CD14-positive monocyte (primary cell): ENCODE results near the gene SEMA6B. TPM values are rescaled to one million over a fixed set of nuclear protein-coding genes. Genes with fewer than 3 reads are reported as not detected.

ENCODE experiments used
- DNase-seq, 3 donors: peaks; one replicate each; pipeline ENCODE4 v3.0.0-alpha.2; 2011 to 2022
- H2AFZ ChIP-seq: 2 replicates; pipeline ENCODE4 v1.6.0; 2012; ENCODE audit warnings: mild to moderate bottlenecking, low read depth, low read length, inconsistent platforms; ENCODE audit not compliant: insufficient read depth, poor library complexity, severe bottlenecking
- H3K27ac ChIP-seq, 2 donors: 1 replicate in 1 of 2; 2 replicates in 1 of 2; pipeline ENCODE4 v1.5.1; 2012 to 2013; ENCODE audit warnings: low read length in 2 of 2, control low read depth in 1 of 2, inconsistent platforms in 1 of 2, low read depth in 1 of 2, mild to moderate bottlenecking in 1 of 2
- H3K27me3 ChIP-seq, 2 donors: one replicate each; pipeline versions ENCODE4 v1.6.0 to v1.6.1; 2011 to 2013; ENCODE audit warnings: low read length in 2 of 2; ENCODE audit not compliant: control insufficient read depth in 2 of 2, insufficient read depth in 2 of 2
- H3K36me3 ChIP-seq, 2 donors: replicated peaks in 1 of 2; 1 replicate in 1 of 2; 2 replicates in 1 of 2; pipeline versions ENCODE4 v1.5.1 to v1.6.1; 2012 to 2013; ENCODE audit warnings: low read length in 2 of 2, control low read depth in 1 of 2, inconsistent platforms in 1 of 2, mild to moderate bottlenecking in 1 of 2; ENCODE audit not compliant: insufficient read depth in 2 of 2, control insufficient read depth in 1 of 2
- H3K4me1 ChIP-seq, 2 donors: 1 replicate in 1 of 2; 2 replicates in 1 of 2; pipeline versions ENCODE4 v1.5.1 to v1.6.1; 2012 to 2013; ENCODE audit warnings: low read length in 2 of 2, control low read depth in 1 of 2, inconsistent platforms in 1 of 2, mild to moderate bottlenecking in 1 of 2, moderate library complexity in 1 of 2; ENCODE audit not compliant: insufficient read depth in 2 of 2, control insufficient read depth in 1 of 2
- H3K4me2 ChIP-seq: replicated peaks from 2 replicates; pipeline ENCODE3; 2012; ENCODE audit warnings: low read length, moderate library complexity, mild to moderate bottlenecking; ENCODE audit not compliant: poor library complexity, severe bottlenecking; ENCODE audit errors: extremely low read depth
- H3K4me3 ChIP-seq, 3 experiments: fragments of 200-600 bp in 1 of 3; sonication (generic) in 1 of 3; replicated peaks in 1 of 3; 1 replicate in 2 of 3; 2 replicates in 1 of 3; pipeline ENCODE4 v1.5.1; 2011 to 2013; ENCODE audit warnings: low read length in 3 of 3, mild to moderate bottlenecking in 3 of 3, control low read depth in 2 of 3, low read depth in 2 of 3, inconsistent platforms in 1 of 3, moderate library complexity in 1 of 3
- H3K79me2 ChIP-seq: 2 replicates; pipeline ENCODE4 v1.6.0; 2012; ENCODE audit warnings: mild to moderate bottlenecking, control low read depth, inconsistent platforms, low read length, moderate library complexity; ENCODE audit not compliant: insufficient read depth
- H3K9ac ChIP-seq: 2 replicates; pipeline ENCODE4 v1.6.0; 2017; ENCODE audit warnings: low read length, mild to moderate bottlenecking; ENCODE audit not compliant: insufficient read depth, poor library complexity, severe bottlenecking
- H3K9me3 ChIP-seq, 2 donors: replicated peaks in 1 of 2; 1 replicate in 1 of 2; 2 replicates in 1 of 2; pipeline versions ENCODE4 v1.5.1 to v1.6.1; 2012 to 2013; ENCODE audit warnings: low read length in 2 of 2, control low read depth in 1 of 2; ENCODE audit not compliant: control insufficient read depth in 1 of 2, insufficient read depth in 1 of 2
- H4K20me1 ChIP-seq: 2 replicates; pipeline ENCODE4 v1.6.0; 2012; ENCODE audit warnings: mild to moderate bottlenecking, low read length, control low read depth, moderate library complexity; ENCODE audit not compliant: insufficient read depth
- H3K27ac Mint-ChIP-seq, 7 donors: one replicate each; pipeline ENCODE4 v1.8.0; 2020; ENCODE audit warnings: mild to moderate bottlenecking in 7 of 7, mixed read lengths in 7 of 7, moderate library complexity in 6 of 7, inconsistent platforms in 2 of 7
- H3K27me3 Mint-ChIP-seq, 3 donors: one replicate each; pipeline ENCODE4 v1.8.0; 2021 to 2022; ENCODE audit warnings: low read depth in 3 of 3, mild to moderate bottlenecking in 3 of 3, mixed read lengths in 3 of 3, moderate library complexity in 3 of 3, inconsistent platforms in 1 of 3
- H3K36me3 Mint-ChIP-seq, 2 donors: one replicate each; pipeline ENCODE4 v1.8.0; 2020; ENCODE audit warnings: mixed read lengths in 2 of 2, inconsistent platforms in 1 of 2, mild to moderate bottlenecking in 1 of 2
- H3K4me1 Mint-ChIP-seq: one replicate; pipeline ENCODE4 v1.8.0; 2020; ENCODE audit warnings: mild to moderate bottlenecking, mixed read lengths
- H3K4me3 Mint-ChIP-seq, 2 donors: one replicate each; pipeline ENCODE4 v1.8.0; 2020; ENCODE audit warnings: mild to moderate bottlenecking in 2 of 2, mixed read lengths in 2 of 2, moderate library complexity in 1 of 2
- H3K9me3 Mint-ChIP-seq, 7 donors: one replicate each; pipeline ENCODE4 v1.8.0; 2020 to 2022; ENCODE audit warnings: mixed read lengths in 7 of 7, mild to moderate bottlenecking in 6 of 7, moderate library complexity in 6 of 7, inconsistent platforms in 2 of 7
- WGBS: methylation state at CpG from one replicate; pipeline ENCODE4 v1.1.5; 2013; ENCODE audit warnings: missing lambda C conversion rate; ENCODE audit not compliant: insufficient coverage; 5-methylcytosine and 5-hydroxymethylcytosine counted together
- intact Hi-C, 2 donors: fragments of 100-400 bp; cut with micrococcal nuclease; formaldehyde crosslinking; loops; one replicate each; pipeline versions ENCODE4 v1.15.0 to v1.15.1; 2023
- polyA plus RNA-seq, 3 donors: library from polyadenylated mRNA; depleted of rRNA in 1 of 3; unstranded in 2 of 3; stranded (reverse) in 1 of 3; fragments of 300-500 nt in 2 of 3; fragments of >200 nt in 1 of 3; fragmentation: Illumina TruSeq in 2 of 3; gene quantifications; 1 replicate in 2 of 3; 2 replicates in 1 of 3; pipeline ENCODE4 v1.2.3, GENCODE V29; 2012 to 2021
- TF ChIP-seq, protein P1 (sequence below): fragments of 200-600 bp; IDR thresholded peaks from one replicate; pipeline ENCODE4 v1.8.0; 2022; ENCODE audit warnings: antibody characterized with exemption, mild to moderate bottlenecking

The SEMA6B gene
- polyA plus RNA-seq, 3 donors: 0.12 to 1.6 (median 0.87) TPM

DNA sequence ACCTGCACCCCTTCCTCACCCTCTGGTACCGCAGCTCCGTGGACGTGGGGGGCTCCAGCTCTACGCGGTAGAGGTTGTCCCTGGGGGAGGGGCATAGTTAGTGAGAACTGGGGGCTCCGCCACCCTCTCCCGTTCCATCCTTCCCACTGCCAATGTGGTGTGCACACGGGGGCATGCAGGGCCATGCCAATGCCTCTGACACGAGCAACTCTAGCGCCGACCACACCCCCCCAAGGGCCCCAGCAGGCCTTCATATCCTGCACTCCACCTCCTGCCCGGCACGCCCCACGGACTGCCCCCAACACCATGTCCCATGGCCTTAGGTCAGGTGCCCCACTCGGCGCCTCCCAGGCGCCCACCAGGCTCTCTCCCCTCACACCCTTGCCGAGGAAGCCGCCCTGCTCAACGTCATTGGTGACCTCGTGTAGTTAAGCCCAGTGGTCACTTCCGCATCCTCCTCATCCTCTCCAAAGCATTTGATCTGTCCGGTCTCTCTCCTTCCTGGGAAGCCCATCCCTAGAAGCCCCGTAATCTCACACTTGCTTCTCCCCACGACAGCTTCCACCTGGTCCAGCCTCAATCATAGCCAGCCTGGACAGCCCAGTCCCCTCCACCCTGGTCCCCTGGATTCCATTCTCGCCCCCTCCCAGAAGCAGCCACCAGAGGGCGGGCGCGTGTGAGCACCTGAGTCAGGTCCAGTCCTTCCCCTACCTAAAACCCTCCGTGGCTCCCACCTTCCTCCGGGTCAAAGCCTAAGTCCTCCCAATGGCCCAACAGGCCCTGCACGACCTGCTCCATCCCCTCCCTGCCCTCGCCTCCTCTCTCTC lies 2.1 kb downstream of the SEMA6B start:
- Mint-ChIP-seq H3K4me3 (no peak overlapping the region), H3K4me1 (peaks cover 40% of the 10 kb centered on the region), H3K9me3 (peaks cover 0 to 8% (median 0%) of the 10 kb centered on the region in 7 donors), H3K27ac (peak overlapping the region in 4 of 7 donors; percentile 42 to 78 (median 64)), H3K27me3 (peaks cover 2 to 12% (median 2%) of the 10 kb centered on the region in 3 donors), H3K36me3 (peaks cover 0 to 7% of the 10 kb centered on the region in 2 donors)
- H3K27ac ChIP-seq: no peak overlapping the region
- H3K9me3 ChIP-seq: no peaks in the 10 kb centered on the region
- no peaks in the 10 kb centered on the region for H3K79me2 ChIP-seq
- intact Hi-C loops: no loop called here
- peaks cover 38 to 50% of the 10 kb centered on the region in 2 donors for H3K4me1 ChIP-seq
- H2AFZ ChIP-seq: no peak overlapping the region
- TF ChIP-seq, protein P1, sequence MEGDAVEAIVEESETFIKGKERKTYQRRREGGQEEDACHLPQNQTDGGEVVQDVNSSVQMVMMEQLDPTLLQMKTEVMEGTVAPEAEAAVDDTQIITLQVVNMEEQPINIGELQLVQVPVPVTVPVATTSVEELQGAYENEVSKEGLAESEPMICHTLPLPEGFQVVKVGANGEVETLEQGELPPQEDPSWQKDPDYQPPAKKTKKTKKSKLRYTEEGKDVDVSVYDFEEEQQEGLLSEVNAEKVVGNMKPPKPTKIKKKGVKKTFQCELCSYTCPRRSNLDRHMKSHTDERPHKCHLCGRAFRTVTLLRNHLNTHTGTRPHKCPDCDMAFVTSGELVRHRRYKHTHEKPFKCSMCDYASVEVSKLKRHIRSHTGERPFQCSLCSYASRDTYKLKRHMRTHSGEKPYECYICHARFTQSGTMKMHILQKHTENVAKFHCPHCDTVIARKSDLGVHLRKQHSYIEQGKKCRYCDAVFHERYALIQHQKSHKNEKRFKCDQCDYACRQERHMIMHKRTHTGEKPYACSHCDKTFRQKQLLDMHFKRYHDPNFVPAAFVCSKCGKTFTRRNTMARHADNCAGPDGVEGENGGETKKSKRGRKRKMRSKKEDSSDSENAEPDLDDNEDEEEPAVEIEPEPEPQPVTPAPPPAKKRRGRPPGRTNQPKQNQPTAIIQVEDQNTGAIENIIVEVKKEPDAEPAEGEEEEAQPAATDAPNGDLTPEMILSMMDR: no peak
- no peak overlapping the region for H3K4me2 ChIP-seq
- WGBS: 83% methylated on average over 25 of the region's 33 CpGs
- H4K20me1 ChIP-seq: no peaks in the 10 kb centered on the region
- no peak overlapping the region for H3K4me3 ChIP-seq
- H3K36me3 ChIP-seq: no peaks in the 10 kb centered on the region
- no peaks in the 10 kb centered on the region for H3K27me3 ChIP-seq
- DNase-seq: peak in 1 of 3 donors; percentile 34
- no peak overlapping the region for H3K9ac ChIP-seq

DNA sequence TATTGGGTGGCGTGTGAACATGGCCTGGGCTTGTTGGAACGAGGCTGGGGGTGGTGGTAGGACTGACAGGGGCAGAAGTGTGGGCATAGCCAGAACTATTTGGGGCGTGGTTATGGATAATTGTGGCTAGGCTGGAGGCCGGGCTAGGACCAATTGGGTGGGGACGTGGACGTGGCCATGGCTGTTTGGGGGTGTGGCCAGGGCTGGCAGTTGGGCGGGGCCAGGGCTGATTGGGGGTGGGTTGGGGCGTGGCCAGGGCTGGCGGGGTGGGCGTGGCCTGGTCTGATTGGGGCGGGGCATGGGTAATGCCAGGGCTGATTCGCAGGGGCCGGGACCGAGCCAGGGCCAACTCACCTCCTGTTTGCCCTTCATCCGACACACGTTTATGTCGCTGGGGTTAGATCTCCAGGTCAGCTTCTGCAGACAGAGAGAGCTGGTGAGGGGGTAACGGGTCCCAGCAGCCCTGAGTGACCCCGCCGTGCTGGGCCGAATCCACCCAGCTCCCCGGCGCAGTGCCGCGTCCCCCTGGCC lies 2.8 kb downstream of the SEMA6B start:
- Histone ChIP-seq H3K27ac (no peak overlapping the region), H3K4me1 (peaks cover 37 to 50% of the 10 kb centered on the region in 2 donors), H3K36me3 (no peaks in the 10 kb centered on the region), H3K27me3 (no peaks in the 10 kb centered on the region), H3K79me2 (no peaks in the 10 kb centered on the region), H3K9ac (no peak overlapping the region), H4K20me1 (no peaks in the 10 kb centered on the region), H3K9me3 (no peaks in the 10 kb centered on the region), H3K4me2 (no peak overlapping the region), H3K4me3 (no peak overlapping the region), H2AFZ (no peak overlapping the region)
- Mint-ChIP-seq H3K9me3 (peaks cover 0 to 11% (median 0%) of the 10 kb centered on the region in 7 donors), H3K4me3 (no peak overlapping the region), H3K27ac (no peak overlapping the region), H3K4me1 (peaks cover 33% of the 10 kb centered on the region), H3K36me3 (peaks cover 4 to 7% of the 10 kb centered on the region in 2 donors), H3K27me3 (peaks cover 2 to 12% (median 2%) of the 10 kb centered on the region in 3 donors)
- TF ChIP-seq, protein P1: no peak
- 83% methylated on average over 14 of the region's 25 CpGs for WGBS
- DNase-seq: peak in 2 of 3 donors; percentile 35 to 50
- intact Hi-C loops: no loop called here
